ENCODE measurements around the gene RHEX. TPM values are rescaled to one million over a fixed set of nuclear protein-coding genes. Genes with fewer than 3 reads are reported as not detected.

The RHEX gene
- total RNA-seq, 2 donors from 2014 or later = 3.9 TPM; not detected in 1

- H3K27me3 ChIP-seq (replicated peaks; ENCODE audit: insufficient read depth) = no peaks in the 10 kb centered on the region
- no peaks in the 10 kb centered on the region for H3K9me3 ChIP-seq
- DNase-seq (ENCODE audit: low spot score) = no peak
- H3K27ac ChIP-seq = no peak overlapping the region
- intact Hi-C loops (cut with DNase I) = no loop called here
- WGBS = 12% methylated on average over 2 of the region's 2 CpGs
- H3K4me1 ChIP-seq (replicated peaks) = no peaks in the 10 kb centered on the region
- no peak overlapping the region for H3K4me3 ChIP-seq
- H3K36me3 ChIP-seq = no peaks in the 10 kb centered on the region
- TF ChIP-seq POLR2A (IDR thresholded peaks at IDR 0.05) = no peak
- TF ChIP-seq CTCF (IDR thresholded peaks at IDR 0.05) = no peak
- no peak for TF ChIP-seq POLR2AphosphoS5 (IDR thresholded peaks at IDR 0.05)
Observed at GRCh38 chr1:206036663-206037455, 16.1 kb upstream of the RHEX start.

DNA sequence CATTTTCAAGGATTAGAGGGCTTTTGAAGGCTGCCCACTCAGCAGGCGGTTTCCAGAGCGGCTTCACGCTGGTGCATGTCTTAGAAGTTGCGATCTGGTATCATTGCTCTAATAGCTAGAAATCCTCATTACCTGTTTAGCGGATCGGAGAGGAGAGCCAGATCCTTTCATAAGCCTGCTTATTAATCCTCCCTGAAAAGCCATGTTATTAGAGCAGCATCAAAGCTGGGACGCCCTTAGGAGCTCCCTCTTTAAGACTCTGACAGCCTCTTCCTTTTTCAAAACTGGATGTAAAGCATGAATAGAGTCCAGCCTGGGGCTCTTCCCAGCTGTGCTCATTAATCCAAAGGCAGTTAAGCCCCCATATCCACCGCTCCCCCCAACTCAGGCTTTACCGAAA is 15.4 kb upstream of the RHEX start:
- no peak overlapping the region for H3K27ac ChIP-seq
- 80% methylated on average over 9 of the region's 9 CpGs for WGBS

GRCh38 chr1:206039046-206039973 is 13.7 kb upstream of the RHEX start:
- Histone ChIP-seq H3K4me1 (replicated peaks) (no peaks in the 10 kb centered on the region), H3K4me3 (no peak overlapping the region), H3K36me3 (no peaks in the 10 kb centered on the region), H3K27me3 (replicated peaks; ENCODE audit: insufficient read depth) (no peaks in the 10 kb centered on the region), H3K9me3 (no peaks in the 10 kb centered on the region), H3K27ac (no peak overlapping the region)
- intact Hi-C loops (cut with DNase I) = no loop called here
- DNase-seq (ENCODE audit: low spot score) = no peak
- TF ChIP-seq CTCF (IDR thresholded peaks at IDR 0.05) = no peak
- TF ChIP-seq POLR2AphosphoS5 (IDR thresholded peaks at IDR 0.05) = no peak
- no peak for TF ChIP-seq POLR2A (IDR thresholded peaks at IDR 0.05)
- WGBS = 37% methylated on average over 7 of the region's 7 CpGs

More for the DNA sequence above, 15.4 kb upstream of the RHEX start:
- Histone ChIP-seq H3K27me3 (replicated peaks; ENCODE audit: insufficient read depth) (no peaks in the 10 kb centered on the region), H3K4me3 (no peak overlapping the region), H3K9me3 (no peaks in the 10 kb centered on the region), H3K36me3 (no peaks in the 10 kb centered on the region), H3K4me1 (replicated peaks) (no peaks in the 10 kb centered on the region)
- TF ChIP-seq CTCF (IDR thresholded peaks at IDR 0.05) (no peak), POLR2A (IDR thresholded peaks at IDR 0.05) (no peak), POLR2AphosphoS5 (IDR thresholded peaks at IDR 0.05) (no peak)
- intact Hi-C loops (cut with DNase I) = no loop called here
- no peak for DNase-seq (ENCODE audit: low spot score)

GRCh38 chr1:206040328-206040727 is 12.6 kb upstream of the RHEX start:
- H3K36me3 ChIP-seq = no peaks in the 10 kb centered on the region
- intact Hi-C loops (cut with DNase I) = no loop called here
- H3K4me3 ChIP-seq = no peak overlapping the region
- no peak for DNase-seq (ENCODE audit: low spot score)
- H3K27ac ChIP-seq = no peak overlapping the region
- H3K9me3 ChIP-seq = no peaks in the 10 kb centered on the region
- 62% methylated on average over 5 of the region's 5 CpGs for WGBS
- H3K27me3 ChIP-seq (replicated peaks; ENCODE audit: insufficient read depth) = no peaks in the 10 kb centered on the region
- TF ChIP-seq POLR2AphosphoS5 (IDR thresholded peaks at IDR 0.05) (no peak), POLR2A (IDR thresholded peaks at IDR 0.05) (no peak), CTCF (IDR thresholded peaks at IDR 0.05) (no peak)
- no peaks in the 10 kb centered on the region for H3K4me1 ChIP-seq (replicated peaks)
